HEK293 (cell line): ENCODE data around the gene NUDT6.

Source experiments
- CTCF ChIA-PET: fragments of 350-600 bp; formaldehyde crosslinking; extraction: SDS; loops from one replicate; lab custom pipeline; 2021; ENCODE audit warnings: antibody characterized with exemption; lab: Yijun Ruan, JAX
- POLR2A ChIA-PET: fragments of 300-600 bp; formaldehyde crosslinking; extraction: SDS; loops from one replicate; lab custom pipeline; 2020; ENCODE audit warnings: antibody characterized with exemption, inconsistent platforms; lab: Yijun Ruan, JAX
- H3K27ac ChIP-seq: fragments of 200-500 bp; sonication (Bioruptor generic); 2 replicates; pipeline ENCODE4 v1.5.1; 2014; ENCODE audit warnings: low read depth, low read length, control low read depth, inconsistent platforms; ENCODE audit errors: extremely low read depth
- H3K36me3 ChIP-seq, 2 experiments: fragments of 200-500 bp in 1 of 2; sonication (Bioruptor generic) in 1 of 2; 1 replicate in 1 of 2; 2 replicates in 1 of 2; pipeline ENCODE4 v1.5.1; 2014 to 2017; ENCODE audit warnings: inconsistent platforms in 2 of 2, low read length in 2 of 2; ENCODE audit not compliant: control insufficient read depth in 2 of 2, insufficient read depth in 1 of 2
- H3K4me1 ChIP-seq: fragments of 200-500 bp; sonication (Bioruptor generic); 2 replicates; pipeline ENCODE4 v1.5.1; 2014; ENCODE audit warnings: mild to moderate bottlenecking, low read length, inconsistent platforms; ENCODE audit not compliant: control insufficient read depth, insufficient read depth
- H3K4me3 ChIP-seq: 2 replicates; pipeline ENCODE4 v1.5.1; 2011; ENCODE audit warnings: low read depth, mild to moderate bottlenecking, control low read depth, low read length, moderate library complexity
- H3K9me3 ChIP-seq: fragments of 200-500 bp; sonication (Bioruptor generic); 2 replicates; pipeline ENCODE4 v1.5.1; 2014; ENCODE audit warnings: low read depth, low read length, inconsistent platforms; ENCODE audit not compliant: control insufficient read depth, insufficient read depth
- EGR2 ChIP-seq: fragments of 450-650 bp; formaldehyde crosslinking; IDR thresholded peaks from 2 replicates; pipeline ENCODE4 v1.5.1; 2016; ENCODE audit warnings: low read depth, missing biosample characterization, missing genetic modification characterization
- FEZF1 ChIP-seq: fragments of 450-650 bp; formaldehyde crosslinking; IDR thresholded peaks from 2 replicates; pipeline ENCODE4 v1.5.1; 2016; ENCODE audit warnings: missing biosample characterization, missing genetic modification characterization
- PRDM6 ChIP-seq: fragments of 450-650 bp; formaldehyde crosslinking; IDR thresholded peaks from 2 replicates; pipeline ENCODE4 v1.5.1; 2017; ENCODE audit warnings: missing biosample characterization, missing genetic modification characterization
- TRIM28 ChIP-seq: IDR thresholded peaks from 2 replicates; pipeline ENCODE4 v1.6.1; 2011; ENCODE audit warnings: low read length, control low read depth, borderline replicate concordance
- ZBTB17 ChIP-seq: fragments of 450-650 bp; formaldehyde crosslinking; IDR thresholded peaks from 2 replicates; pipeline ENCODE4 v1.5.1; 2016; ENCODE audit warnings: missing biosample characterization, missing genetic modification characterization
- ZBTB20 ChIP-seq: fragments of 450-650 bp; formaldehyde crosslinking; IDR thresholded peaks from 2 replicates; pipeline ENCODE4 v1.5.1; 2016; ENCODE audit warnings: missing biosample characterization, missing genetic modification characterization
- ZBTB26 ChIP-seq: fragments of 450-650 bp; formaldehyde crosslinking; optimal IDR thresholded peaks from 2 replicates; pipeline ENCODE3; 2016; ENCODE audit warnings: missing biosample characterization, mild to moderate bottlenecking, missing genetic modification characterization
- ZBTB48 ChIP-seq: fragments of 450-650 bp; formaldehyde crosslinking; IDR thresholded peaks from 2 replicates; pipeline ENCODE4 v1.5.1; 2016; ENCODE audit warnings: missing biosample characterization, missing genetic modification characterization
- ZBTB8A ChIP-seq: fragments of 450-650 bp; formaldehyde crosslinking; IDR thresholded peaks from 2 replicates; pipeline ENCODE4 v1.5.1; 2016; ENCODE audit warnings: missing biosample characterization, missing genetic modification characterization
- ZEB2 ChIP-seq: fragments of 450-650 bp; formaldehyde crosslinking; IDR thresholded peaks from 2 replicates; pipeline ENCODE4 v1.5.1; 2016; ENCODE audit warnings: missing biosample characterization, missing genetic modification characterization
- ZNF148 ChIP-seq: fragments of 450-650 bp; formaldehyde crosslinking; IDR thresholded peaks from 2 replicates; pipeline ENCODE4 v1.5.0; 2017; ENCODE audit warnings: missing biosample characterization, missing genetic modification characterization, borderline replicate concordance
- ZNF335 ChIP-seq: fragments of 450-650 bp; formaldehyde crosslinking; conservative IDR thresholded peaks from 2 replicates; pipeline ENCODE4 v1.5.1; 2016; ENCODE audit warnings: missing biosample characterization, missing genetic modification characterization
- ZNF366 ChIP-seq: fragments of 450-650 bp; formaldehyde crosslinking; conservative IDR thresholded peaks from 2 replicates; pipeline ENCODE4 v1.5.1; 2016; ENCODE audit warnings: missing biosample characterization, missing genetic modification characterization
- ZNF48 ChIP-seq: fragments of 450-650 bp; formaldehyde crosslinking; IDR thresholded peaks from 2 replicates; pipeline ENCODE4 v1.5.1; 2016; ENCODE audit warnings: missing biosample characterization, missing genetic modification characterization
- ZNF600 ChIP-seq: fragments of 450-650 bp; formaldehyde crosslinking; IDR thresholded peaks from 2 replicates; pipeline ENCODE4 v1.5.1; 2016; ENCODE audit warnings: missing biosample characterization, missing genetic modification characterization
- ZSCAN30 ChIP-seq: fragments of 450-650 bp; IDR thresholded peaks from 2 replicates; pipeline ENCODE4 v1.5.1; 2018; ENCODE audit warnings: missing biosample characterization, mild to moderate bottlenecking, missing genetic modification characterization, moderate library complexity
- TF ChIP-seq, protein P1 (sequence below): fragments of 450-650 bp; formaldehyde crosslinking; IDR thresholded peaks from 2 replicates; pipeline ENCODE4 v1.5.1; 2017; ENCODE audit warnings: missing biosample characterization, missing genetic modification characterization

Gene NUDT6, protein sequence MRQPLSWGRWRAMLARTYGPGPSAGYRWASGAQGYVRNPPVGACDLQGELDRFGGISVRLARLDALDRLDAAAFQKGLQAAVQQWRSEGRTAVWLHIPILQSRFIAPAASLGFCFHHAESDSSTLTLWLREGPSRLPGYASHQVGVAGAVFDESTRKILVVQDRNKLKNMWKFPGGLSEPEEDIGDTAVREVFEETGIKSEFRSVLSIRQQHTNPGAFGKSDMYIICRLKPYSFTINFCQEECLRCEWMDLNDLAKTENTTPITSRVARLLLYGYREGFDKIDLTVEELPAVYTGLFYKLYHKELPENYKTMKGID

DNA sequence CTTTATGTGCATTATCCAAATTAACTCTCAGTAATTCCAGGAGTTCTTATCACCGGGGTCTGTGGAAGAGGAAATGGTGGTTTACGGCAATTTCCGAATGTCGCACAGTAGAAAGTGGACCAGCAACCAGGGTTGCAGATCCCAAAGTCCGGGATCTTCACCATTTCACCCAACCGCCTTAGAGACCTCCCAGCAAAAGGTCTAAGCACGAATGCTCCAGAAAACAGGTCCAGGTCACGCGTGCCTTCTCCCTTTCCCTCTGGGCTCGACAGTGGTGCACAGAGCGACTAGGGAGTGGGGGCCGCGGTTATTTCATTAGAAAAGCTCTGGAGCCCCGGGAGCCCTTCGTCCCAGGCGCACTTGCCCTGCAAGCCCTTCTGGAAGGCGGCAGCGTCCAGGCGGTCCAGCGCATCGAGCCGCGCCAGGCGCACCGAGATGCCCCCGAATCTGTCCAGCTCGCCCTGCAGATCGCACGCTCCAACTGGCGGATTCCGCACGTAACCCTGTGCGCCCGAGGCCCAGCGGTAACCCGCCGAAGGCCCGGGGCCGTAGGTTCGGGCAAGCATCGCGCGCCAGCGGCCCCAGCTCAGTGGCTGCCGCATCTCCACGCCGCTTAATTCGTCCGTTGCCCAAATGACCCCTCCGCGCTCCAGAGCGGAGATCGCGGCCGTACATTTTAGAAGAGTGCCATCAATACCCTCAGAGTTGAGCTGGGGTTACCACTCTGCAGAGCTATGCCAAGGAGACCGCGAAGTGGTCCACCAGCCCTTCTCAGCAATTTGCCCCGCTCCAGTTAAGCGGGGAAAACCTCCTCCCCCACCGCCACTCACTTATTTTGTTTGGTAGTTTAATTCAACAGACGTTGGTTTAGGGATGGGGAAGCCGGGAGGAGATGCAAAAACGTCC, at the start of gene NUDT6:
TSS of gene NUDT6 (minus strand) at position 627 of the 906 bp plus-strand sequence. CDS start at position 602, 25 bp downstream.
- POLR2A ChIA-PET: interaction anchor here (1.0 to 1.8 kb wide), 2 partner anchors 8 to 190 kb away, joined by 3 to 6 read pairs; partner anchors contain the start of gene BBS12

DNA sequence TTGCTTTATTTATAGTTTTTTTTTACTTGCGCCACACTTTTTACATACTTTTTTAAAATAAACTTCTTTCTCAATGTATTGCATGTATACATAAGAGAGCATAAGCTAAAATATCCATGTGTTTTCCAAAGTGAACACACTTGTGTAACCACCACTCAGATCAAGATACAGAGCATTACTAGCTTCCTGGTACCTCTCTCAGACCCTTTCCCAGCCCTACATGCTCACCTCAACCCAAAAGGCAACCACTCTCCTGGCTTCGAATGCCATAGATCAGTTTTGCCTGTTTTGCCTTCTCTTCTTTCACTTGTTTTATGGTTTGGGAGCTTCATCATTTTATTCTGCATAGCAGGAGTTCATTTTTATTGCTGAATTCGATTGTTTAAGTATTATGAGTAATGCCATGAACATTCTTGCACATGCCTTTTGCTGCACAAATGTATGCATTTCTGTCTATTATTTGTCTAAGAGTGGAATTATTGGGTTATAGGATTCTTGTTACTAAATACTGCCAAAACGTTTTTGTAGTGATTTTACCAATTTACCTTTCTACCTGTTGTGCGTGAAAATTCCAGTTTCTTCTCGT, 45.9 kb upstream of the NUDT6 start:
- POLR2A ChIA-PET: no interaction called here
- Histone ChIP-seq H3K27ac (no peak overlapping the region), H3K4me1 (no peaks in the 10 kb centered on the region)
- no peak for TF ChIP-seq ZNF600
- 0 out of 2 replicates have a peak, but pooled peaks have one; percentile 17 for TF ChIP-seq ZEB2
- TF ChIP-seq PRDM6: peak; percentile 64
- TF ChIP-seq FEZF1: peak; percentile 56; the same call in 1 of the 2 replicates
- TF ChIP-seq TRIM28: no peak
- TF ChIP-seq ZBTB8A (tag by site-specific recombination): no peak
- TF ChIP-seq, all 188 proteins: peak for 3
- Histone ChIP-seq H3K9me3 (no peaks in the 10 kb centered on the region), H3K36me3 (no peaks in the 10 kb centered on the region), H3K4me3 (no peak overlapping the region)
- CTCF ChIA-PET: interaction anchor here (0.6 kb wide), 1 partner anchor 55 kb away, joined by 4 read pairs; no protein-coding TSS in a partner anchor

More for the DNA sequence above, at the start of gene NUDT6:
- no peaks in the 10 kb centered on the region for H3K36me3 ChIP-seq
- no peaks in the 10 kb centered on the region for H3K4me1 ChIP-seq
- peak within 1 kb of the TSS; percentile 77 for H3K4me3 ChIP-seq
- CTCF ChIA-PET: interaction anchor here (1.3 to 1.8 kb wide), 2 partner anchors 164 to 205 kb away, joined by 5 to 8 read pairs; no protein-coding TSS in a partner anchor
- peak; percentile 85 for TF ChIP-seq ZBTB26 (tag by site-specific recombination)
- TF ChIP-seq ZNF335 (tag by site-specific recombination): peak; percentile 77
- TF ChIP-seq ZEB2: 0 out of 2 replicates have a peak, but pooled peaks have one; percentile 18
- peak; percentile 84 for TF ChIP-seq ZBTB8A (tag by site-specific recombination)
- peak; percentile 61; the same call in 1 of the 2 replicates for TF ChIP-seq TRIM28
- no peak for TF ChIP-seq ZNF48
- peak; percentile 85 for TF ChIP-seq ZBTB20 (tag by site-specific recombination)
- TF ChIP-seq ZNF148 (tag by site-specific recombination): no peak
- no peak for TF ChIP-seq ZNF366 (tag by site-specific recombination)
- TF ChIP-seq ZSCAN30 (tag by site-specific recombination): peak; percentile 61
- TF ChIP-seq EGR2: no peak
- TF ChIP-seq, protein P1, sequence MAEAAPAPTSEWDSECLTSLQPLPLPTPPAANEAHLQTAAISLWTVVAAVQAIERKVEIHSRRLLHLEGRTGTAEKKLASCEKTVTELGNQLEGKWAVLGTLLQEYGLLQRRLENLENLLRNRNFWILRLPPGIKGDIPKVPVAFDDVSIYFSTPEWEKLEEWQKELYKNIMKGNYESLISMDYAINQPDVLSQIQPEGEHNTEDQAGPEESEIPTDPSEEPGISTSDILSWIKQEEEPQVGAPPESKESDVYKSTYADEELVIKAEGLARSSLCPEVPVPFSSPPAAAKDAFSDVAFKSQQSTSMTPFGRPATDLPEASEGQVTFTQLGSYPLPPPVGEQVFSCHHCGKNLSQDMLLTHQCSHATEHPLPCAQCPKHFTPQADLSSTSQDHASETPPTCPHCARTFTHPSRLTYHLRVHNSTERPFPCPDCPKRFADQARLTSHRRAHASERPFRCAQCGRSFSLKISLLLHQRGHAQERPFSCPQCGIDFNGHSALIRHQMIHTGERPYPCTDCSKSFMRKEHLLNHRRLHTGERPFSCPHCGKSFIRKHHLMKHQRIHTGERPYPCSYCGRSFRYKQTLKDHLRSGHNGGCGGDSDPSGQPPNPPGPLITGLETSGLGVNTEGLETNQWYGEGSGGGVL (tag by site-specific recombination): no peak
- TF ChIP-seq ZBTB17 (tag by site-specific recombination): peak; percentile 72
- TF ChIP-seq ZBTB48: peak; percentile 47; the same call in 1 of the 2 replicates
- H3K9me3 ChIP-seq: no peaks in the 10 kb centered on the region
- peak within 1 kb of the TSS; percentile 70; the same call in 1 of the 2 replicates for H3K27ac ChIP-seq
